IMR-90 (cell line): ENCODE data around the gene EPHB1. TPM values are rescaled to one million over a fixed set of nuclear protein-coding genes. Genes with fewer than 3 reads are reported as not detected.

Experiments
- ATAC-seq: fragments of 200-7000 bp; cut with Tn5 transposase; 2 replicates; pipeline ENCODE4 v1.9.1; 2020; ENCODE audit warnings: low read depth, mild to moderate bottlenecking, moderate library complexity
- BruUV-seq: library from RNA; stranded (reverse); fragments of 400-500 nt; replicated peaks from 2 replicates; lab custom pipeline; 2021; lab: Mats Ljungman, UMichigan
- CTCF ChIA-PET: fragments of 300-600 bp; formaldehyde crosslinking; extraction: SDS; loops from one replicate; lab custom pipeline; 2021; ENCODE audit warnings: antibody characterized with exemption; lab: Yijun Ruan, JAX
- POLR2A ChIA-PET: fragments of 300-600 bp; sonication (Branson Sonifier 250); formaldehyde crosslinking; loops from one replicate; lab custom pipeline; 2022; ENCODE audit warnings: antibody characterized with exemption; ENCODE audit not compliant: unreplicated experiment; lab: Charles Lee
- DNase-seq: peaks from one replicate; pipeline ENCODE4 v3.0.0; 2013
- H2AFZ ChIP-seq: replicated peaks from 2 replicates; pipeline ENCODE3; 2013; ENCODE audit warnings: low read length, mild to moderate bottlenecking; ENCODE audit not compliant: poor library complexity
- H2AK5ac ChIP-seq: 2 replicates; pipeline ENCODE4 v1.6.1; 2013; ENCODE audit warnings: low read depth, low read length, inconsistent platforms
- H2AK9ac ChIP-seq: replicated peaks from 2 replicates; pipeline ENCODE3; 2013; ENCODE audit warnings: mild to moderate bottlenecking, low read depth, low read length, moderate library complexity; ENCODE audit not compliant: poor library complexity
- H2BK120ac ChIP-seq: 2 replicates; pipeline ENCODE4 v1.6.1; 2013; ENCODE audit warnings: low read depth, low read length, inconsistent platforms
- H2BK15ac ChIP-seq: 3 replicates; pipeline ENCODE4 v1.6.1; 2013; ENCODE audit warnings: low read depth, low read length, inconsistent platforms
- H2BK20ac ChIP-seq: 2 replicates; pipeline ENCODE4 v1.6.1; 2013; ENCODE audit warnings: low read depth, mild to moderate bottlenecking, inconsistent platforms, low read length, moderate library complexity
- H2BK5ac ChIP-seq: 2 replicates; pipeline ENCODE4 v1.6.1; 2013; ENCODE audit warnings: mild to moderate bottlenecking, low read depth, low read length, inconsistent platforms; ENCODE audit not compliant: poor library complexity, severe bottlenecking
- H3K14ac ChIP-seq: replicated peaks from 2 replicates; pipeline ENCODE4 v1.6.1; 2013; ENCODE audit warnings: low read depth, low read length, inconsistent platforms
- H3K18ac ChIP-seq: 2 replicates; pipeline ENCODE4 v1.6.1; 2013; ENCODE audit warnings: low read depth, low read length, control low read depth
- H3K23ac ChIP-seq: 2 replicates; pipeline ENCODE4 v1.6.1; 2013; ENCODE audit warnings: low read depth, low read length, inconsistent platforms
- H3K27ac ChIP-seq: 2 replicates; pipeline ENCODE4 v1.5.1; 2013; ENCODE audit warnings: mild to moderate bottlenecking, control low read depth, low read length; ENCODE audit not compliant: insufficient read depth
- H3K27me3 ChIP-seq: 2 replicates; pipeline ENCODE4 v1.6.1; 2013; ENCODE audit warnings: low read length; ENCODE audit not compliant: control insufficient read depth, insufficient read depth
- H3K36me3 ChIP-seq: 2 replicates; pipeline ENCODE4 v1.6.1; 2013; ENCODE audit warnings: low read length, mixed read lengths; ENCODE audit not compliant: control insufficient read depth, insufficient read depth
- H3K4ac ChIP-seq: 2 replicates; pipeline ENCODE4 v1.6.1; 2013; ENCODE audit warnings: low read depth, low read length, inconsistent platforms
- H3K4me1 ChIP-seq: 2 replicates; pipeline ENCODE4 v1.6.1; 2013; ENCODE audit warnings: low read length, mixed read lengths; ENCODE audit not compliant: control insufficient read depth, insufficient read depth
- H3K4me2 ChIP-seq: 2 replicates; pipeline ENCODE4 v1.6.1; 2013; ENCODE audit warnings: low read depth, mild to moderate bottlenecking, control low read depth, low read length, moderate library complexity
- H3K4me3 ChIP-seq: 2 replicates; pipeline ENCODE4 v1.5.1; 2013; ENCODE audit warnings: low read depth, mild to moderate bottlenecking, control low read depth, low read length, moderate library complexity; ENCODE audit not compliant: insufficient read depth
- H3K56ac ChIP-seq: 2 replicates; pipeline ENCODE4 v1.6.1; 2013; ENCODE audit warnings: low read length, inconsistent platforms; ENCODE audit not compliant: insufficient read depth; ENCODE audit errors: extremely low read depth
- H3K79me1 ChIP-seq, 2 experiments: 2 replicates each; pipeline ENCODE4 v1.6.1; 2013; ENCODE audit warnings: low read length in 2 of 2, inconsistent platforms in 1 of 2, low read depth in 1 of 2
- H3K9ac ChIP-seq: 2 replicates; pipeline ENCODE4 v1.6.1; 2013; ENCODE audit warnings: low read depth, low read length, control low read depth
- H3K9me1 ChIP-seq: 2 replicates; pipeline ENCODE4 v1.6.1; 2013; ENCODE audit warnings: low read length, inconsistent platforms; ENCODE audit not compliant: insufficient read depth
- H3K9me3 ChIP-seq: 2 replicates; pipeline ENCODE4 v1.6.1; 2013; ENCODE audit warnings: low read length; ENCODE audit not compliant: control insufficient read depth, insufficient read depth
- H4K20me1 ChIP-seq: 2 replicates; pipeline ENCODE4 v1.6.1; 2013; ENCODE audit warnings: low read length, inconsistent platforms; ENCODE audit not compliant: insufficient read depth
- H4K5ac ChIP-seq: 2 replicates; pipeline ENCODE4 v1.6.1; 2013; ENCODE audit warnings: mild to moderate bottlenecking, low read depth, low read length, control low read depth
- H4K8ac ChIP-seq, 2 experiments: 2 replicates each; pipeline ENCODE4 v1.6.1; 2013; ENCODE audit warnings: low read depth in 2 of 2, low read length in 2 of 2, control low read depth in 1 of 2, inconsistent platforms in 1 of 2
- H4K91ac ChIP-seq: 2 replicates; pipeline ENCODE4 v1.6.1; 2013; ENCODE audit warnings: low read depth, low read length, inconsistent platforms; ENCODE audit not compliant: insufficient read depth
- BHLHE40 ChIP-seq: fragments of 150-350 bp; IDR thresholded peaks from 2 replicates; pipeline ENCODE4 v1.6.1; 2016; ENCODE audit warnings: mild to moderate bottlenecking, low read depth, low read length
- CEBPB ChIP-seq: IDR thresholded peaks from 2 replicates; pipeline ENCODE4 v1.6.1; 2012; ENCODE audit warnings: low read depth, low read length, improper control_type of control experiment
- CHD1 ChIP-seq: IDR thresholded peaks from 2 replicates; pipeline ENCODE4 v1.6.1; 2012; ENCODE audit warnings: low read depth, low read length, improper control_type of control experiment
- ELK1 ChIP-seq: fragments of 150-350 bp; IDR thresholded peaks from 2 replicates; pipeline ENCODE4 v1.6.1; 2016; ENCODE audit warnings: low read depth, mild to moderate bottlenecking, low read length, moderate library complexity, borderline replicate concordance
- FOS ChIP-seq: fragments of 150-350 bp; IDR thresholded peaks from 2 replicates; pipeline ENCODE4 v1.6.1; 2016; ENCODE audit warnings: low read depth, low read length
- MAFK ChIP-seq: IDR thresholded peaks from 2 replicates; pipeline ENCODE4 v1.6.1; 2012; ENCODE audit warnings: low read depth, low read length, improper control_type of control experiment
- MAZ ChIP-seq: IDR thresholded peaks from 2 replicates; pipeline ENCODE4 v1.6.1; 2012; ENCODE audit warnings: low read depth, mild to moderate bottlenecking, low read length, improper control_type of control experiment, moderate library complexity, borderline replicate concordance
- MXI1 ChIP-seq: IDR thresholded peaks from 2 replicates; pipeline ENCODE4 v1.6.1; 2012; ENCODE audit warnings: low read depth, mild to moderate bottlenecking, low read length, moderate library complexity, borderline replicate concordance
- NFE2L2 ChIP-seq: fragments of 150-350 bp; IDR thresholded peaks from 2 replicates; pipeline ENCODE4 v1.6.1; 2016; ENCODE audit warnings: low read depth, mild to moderate bottlenecking, low read length
- POLR2A ChIP-seq: IDR thresholded peaks from 2 replicates; pipeline ENCODE4 v1.6.1; 2012; ENCODE audit warnings: mild to moderate bottlenecking, low read depth, low read length
- RAD21 ChIP-seq: IDR thresholded peaks from 2 replicates; pipeline ENCODE4 v1.6.1; 2012; ENCODE audit warnings: low read length, improper control_type of control experiment
- RCOR1 ChIP-seq: IDR thresholded peaks from 2 replicates; pipeline ENCODE4 v1.6.1; 2012; ENCODE audit warnings: mild to moderate bottlenecking, low read length, improper control_type of control experiment; ENCODE audit not compliant: insufficient replicate concordance
- RFX5 ChIP-seq: IDR thresholded peaks from 2 replicates; pipeline ENCODE4 v1.8.0; 2012; ENCODE audit warnings: low read depth, mild to moderate bottlenecking, low read length, moderate library complexity
- SMC3 ChIP-seq: fragments of 150-350 bp; IDR thresholded peaks from 2 replicates; pipeline ENCODE4 v1.6.1; 2016; ENCODE audit warnings: low read depth, mild to moderate bottlenecking, antibody characterized with exemption, low read length, moderate library complexity
- WGBS, 2 experiments: methylation state at CpG; one replicate each; pipeline versions ENCODE4 v1.1.5 to v1.1.7; 2013; ENCODE audit warnings: missing lambda C conversion rate in 2 of 2; ENCODE audit not compliant: insufficient read length in 1 of 2; ENCODE audit errors: extremely low coverage in 2 of 2; 5-methylcytosine and 5-hydroxymethylcytosine counted together
- dilution Hi-C: fragments of 300-500 bp; cut with HindIII; formaldehyde crosslinking; loops from one replicate; pipeline ENCODE4 v1.14.3; 2018; ENCODE audit warnings: low sequenced_read_pairs; ENCODE audit not compliant: unreplicated experiment
- in situ Hi-C: fragments of 300-500 bp; cut with MboI; formaldehyde crosslinking; loops from 3 replicates; pipeline ENCODE4 v1.14.3; 2019; ENCODE audit warnings: low sequenced_read_pairs, inconsistent platforms, mixed read lengths
- intact Hi-C: fragments of 100-400 bp; cut with micrococcal nuclease; formaldehyde crosslinking; loops from 2 replicates; pipeline ENCODE4 v1.10.0; 2022
- polyA plus RNA-seq, 3 experiments: library from polyadenylated mRNA; depleted of rRNA; stranded (reverse); fragments of >200 nt; gene quantifications; 2 replicates each; pipeline ENCODE4 v1.2.3, GENCODE V29; 2012; ENCODE audit warnings: low replicate concordance in 1 of 3
- total RNA-seq: library from RNA; depleted of rRNA; stranded (reverse); fragments of >200 nt; gene quantifications from 2 replicates; pipeline ENCODE4 v1.2.3, GENCODE V29; 2012
- TF ChIP-seq, protein P1 (sequence below): conservative IDR thresholded peaks from 2 replicates; pipeline ENCODE4 v1.5.1; 2012; ENCODE audit warnings: mild to moderate bottlenecking, low read depth, low read length, improper control_type of control experiment
- TF ChIP-seq, protein P2 (sequence below): fragments of 150-350 bp; IDR thresholded peaks from 2 replicates; pipeline ENCODE4 v1.6.1; 2017; ENCODE audit warnings: mild to moderate bottlenecking, antibody characterized with exemption, low read length, low read depth

Gene EPHB1
- total and polyA plus RNA-seq, 2 of the 4 experiments (the other 2 are of a cell fraction), result 0.17 to 0.36 TPM

GRCh38 chr3:134934933-134935332 lies 139.9 kb downstream of the EPHB1 start:
- Histone ChIP-seq H3K4me1 (no peaks in the 10 kb centered on the region), H3K23ac (no peak overlapping the region), H3K9ac (no peak overlapping the region), H2BK20ac (no peak overlapping the region), H3K4ac (no peak overlapping the region), H2BK5ac (no peak overlapping the region), H2BK15ac (no peak overlapping the region), H3K79me1 (no peaks in the 10 kb centered on the region), H2AK9ac (no peak overlapping the region), H3K14ac (no peak overlapping the region), H4K20me1 (no peaks in the 10 kb centered on the region), H3K9me3 (no peaks in the 10 kb centered on the region), H3K9me1 (no peaks in the 10 kb centered on the region), H3K4me2 (no peak overlapping the region), H3K56ac (no peak overlapping the region), H2AK5ac (no peak overlapping the region), H4K5ac (no peak overlapping the region), H3K27me3 (no peaks in the 10 kb centered on the region), H3K18ac (no peak overlapping the region), H3K27ac (no peak overlapping the region), H4K91ac (no peak overlapping the region), H2AFZ (no peak overlapping the region), H3K36me3 (no peaks in the 10 kb centered on the region), H4K8ac (no peak overlapping the region), H2BK120ac (no peak overlapping the region), H3K4me3 (no peak overlapping the region)
- dilution Hi-C loops (no loop called here), in situ Hi-C loops (no loop called here), intact Hi-C loops (no loop called here)
- no CpG with 5 or more reads among the region's 2 CpGs for WGBS, 2 experiments
- no peak for ATAC-seq
- ChIA-PET POLR2A (no interaction called here), CTCF (no interaction called here)
- no peak for DNase-seq
- no peak for TF ChIP-seq CEBPB
- no peak for TF ChIP-seq FOS
- no peak for TF ChIP-seq SMC3
- TF ChIP-seq RAD21, result no peak
- no peak for TF ChIP-seq NFE2L2
- TF ChIP-seq RFX5, result no peak
- TF ChIP-seq, protein P1, sequence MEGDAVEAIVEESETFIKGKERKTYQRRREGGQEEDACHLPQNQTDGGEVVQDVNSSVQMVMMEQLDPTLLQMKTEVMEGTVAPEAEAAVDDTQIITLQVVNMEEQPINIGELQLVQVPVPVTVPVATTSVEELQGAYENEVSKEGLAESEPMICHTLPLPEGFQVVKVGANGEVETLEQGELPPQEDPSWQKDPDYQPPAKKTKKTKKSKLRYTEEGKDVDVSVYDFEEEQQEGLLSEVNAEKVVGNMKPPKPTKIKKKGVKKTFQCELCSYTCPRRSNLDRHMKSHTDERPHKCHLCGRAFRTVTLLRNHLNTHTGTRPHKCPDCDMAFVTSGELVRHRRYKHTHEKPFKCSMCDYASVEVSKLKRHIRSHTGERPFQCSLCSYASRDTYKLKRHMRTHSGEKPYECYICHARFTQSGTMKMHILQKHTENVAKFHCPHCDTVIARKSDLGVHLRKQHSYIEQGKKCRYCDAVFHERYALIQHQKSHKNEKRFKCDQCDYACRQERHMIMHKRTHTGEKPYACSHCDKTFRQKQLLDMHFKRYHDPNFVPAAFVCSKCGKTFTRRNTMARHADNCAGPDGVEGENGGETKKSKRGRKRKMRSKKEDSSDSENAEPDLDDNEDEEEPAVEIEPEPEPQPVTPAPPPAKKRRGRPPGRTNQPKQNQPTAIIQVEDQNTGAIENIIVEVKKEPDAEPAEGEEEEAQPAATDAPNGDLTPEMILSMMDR, result no peak
- no peak for TF ChIP-seq MAZ
- TF ChIP-seq MXI1, result no peak
- no peak for TF ChIP-seq ELK1
- TF ChIP-seq RCOR1, result no peak
- TF ChIP-seq MAFK, result no peak
- TF ChIP-seq POLR2A, result no peak
- no peak for TF ChIP-seq CHD1
- TF ChIP-seq BHLHE40, result no peak
- TF ChIP-seq, protein P2, sequence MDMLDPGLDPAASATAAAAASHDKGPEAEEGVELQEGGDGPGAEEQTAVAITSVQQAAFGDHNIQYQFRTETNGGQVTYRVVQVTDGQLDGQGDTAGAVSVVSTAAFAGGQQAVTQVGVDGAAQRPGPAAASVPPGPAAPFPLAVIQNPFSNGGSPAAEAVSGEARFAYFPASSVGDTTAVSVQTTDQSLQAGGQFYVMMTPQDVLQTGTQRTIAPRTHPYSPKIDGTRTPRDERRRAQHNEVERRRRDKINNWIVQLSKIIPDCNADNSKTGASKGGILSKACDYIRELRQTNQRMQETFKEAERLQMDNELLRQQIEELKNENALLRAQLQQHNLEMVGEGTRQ, result no peak
- BruUV-seq, result no TSS peak
